ENCODE results near the gene ARHGAP30. TPM values are rescaled to one million over a fixed set of nuclear protein-coding genes. Genes with fewer than 3 reads are reported as not detected.
"Not testable (repeated sequence)": the region's sequence is repeated elsewhere in the genome, so short reads cannot be mapped to it uniquely, and the experiment has no call there.

Gene ARHGAP30
- total RNA-seq, 1 experiment from 2014 or later = 0.12 TPM

DNA sequence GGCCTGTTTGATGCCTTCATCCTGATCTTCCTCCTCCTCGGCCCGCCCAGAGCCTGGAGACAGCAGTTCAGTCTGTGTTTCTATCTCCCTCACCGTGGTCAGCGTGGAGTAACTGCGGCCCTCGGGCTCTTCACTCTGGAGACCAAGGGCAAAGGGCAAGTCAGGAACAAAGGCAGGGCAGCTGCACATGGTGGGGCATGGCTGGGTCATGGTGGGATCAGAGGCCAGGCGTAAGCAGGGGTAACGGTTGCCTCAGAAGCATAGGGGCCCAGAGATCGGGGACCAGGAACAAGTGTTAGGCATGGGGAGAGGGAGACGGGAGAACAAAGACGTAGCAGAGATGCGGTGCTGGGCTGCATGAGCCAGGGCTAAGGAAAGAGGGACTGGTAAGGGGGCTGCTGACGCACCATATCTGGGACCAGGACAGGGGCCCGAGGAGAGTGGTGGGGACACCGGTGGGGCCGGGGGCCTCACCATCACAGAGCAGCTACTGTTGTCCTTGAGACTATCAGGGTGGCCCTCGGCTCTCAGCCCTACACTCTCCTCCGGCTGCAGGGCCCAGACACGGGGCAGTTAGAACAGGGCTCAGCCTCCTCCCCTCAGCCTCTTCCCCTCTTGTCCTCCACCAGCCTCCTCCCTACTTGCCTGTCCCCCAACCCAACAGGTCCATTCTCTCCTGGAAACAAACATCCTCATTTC, 3.2 kb upstream of the ARHGAP30 start:
- DNase-seq (ENCODE audit: low read depth) = no peak

GRCh38 chr1:161071886-161072371, 2.2 kb upstream of the ARHGAP30 start:
- DNase-seq (ENCODE audit: low read depth) = peak; percentile 46

- DNase-seq (ENCODE audit: low read depth) = no peak
These were observed 1.1 kb upstream of the ARHGAP30 start for GRCh38 chr1:161070761-161071160.

DNA sequence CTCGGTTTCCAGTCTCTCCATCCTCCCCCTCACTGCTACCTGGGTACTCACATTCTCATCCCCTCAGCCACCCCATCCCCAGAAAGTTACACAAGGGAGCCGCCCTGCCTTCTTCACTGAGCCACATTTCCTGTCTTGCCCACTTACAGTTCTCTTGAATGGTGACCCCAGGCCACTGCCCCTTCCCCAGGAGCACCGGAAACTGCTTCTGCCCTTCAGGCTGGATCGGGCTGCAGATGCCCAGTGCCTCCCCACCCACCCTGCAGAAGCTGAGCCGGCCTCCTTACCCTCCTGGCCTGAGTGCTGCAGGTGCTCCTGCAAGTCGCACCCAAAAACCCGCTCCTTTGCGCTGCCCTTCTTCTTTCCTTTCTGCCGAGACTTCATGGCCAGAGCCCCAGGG, 450 bp downstream of the ARHGAP30 start:
- DNase-seq (ENCODE audit: low read depth) = no peak

DNA sequence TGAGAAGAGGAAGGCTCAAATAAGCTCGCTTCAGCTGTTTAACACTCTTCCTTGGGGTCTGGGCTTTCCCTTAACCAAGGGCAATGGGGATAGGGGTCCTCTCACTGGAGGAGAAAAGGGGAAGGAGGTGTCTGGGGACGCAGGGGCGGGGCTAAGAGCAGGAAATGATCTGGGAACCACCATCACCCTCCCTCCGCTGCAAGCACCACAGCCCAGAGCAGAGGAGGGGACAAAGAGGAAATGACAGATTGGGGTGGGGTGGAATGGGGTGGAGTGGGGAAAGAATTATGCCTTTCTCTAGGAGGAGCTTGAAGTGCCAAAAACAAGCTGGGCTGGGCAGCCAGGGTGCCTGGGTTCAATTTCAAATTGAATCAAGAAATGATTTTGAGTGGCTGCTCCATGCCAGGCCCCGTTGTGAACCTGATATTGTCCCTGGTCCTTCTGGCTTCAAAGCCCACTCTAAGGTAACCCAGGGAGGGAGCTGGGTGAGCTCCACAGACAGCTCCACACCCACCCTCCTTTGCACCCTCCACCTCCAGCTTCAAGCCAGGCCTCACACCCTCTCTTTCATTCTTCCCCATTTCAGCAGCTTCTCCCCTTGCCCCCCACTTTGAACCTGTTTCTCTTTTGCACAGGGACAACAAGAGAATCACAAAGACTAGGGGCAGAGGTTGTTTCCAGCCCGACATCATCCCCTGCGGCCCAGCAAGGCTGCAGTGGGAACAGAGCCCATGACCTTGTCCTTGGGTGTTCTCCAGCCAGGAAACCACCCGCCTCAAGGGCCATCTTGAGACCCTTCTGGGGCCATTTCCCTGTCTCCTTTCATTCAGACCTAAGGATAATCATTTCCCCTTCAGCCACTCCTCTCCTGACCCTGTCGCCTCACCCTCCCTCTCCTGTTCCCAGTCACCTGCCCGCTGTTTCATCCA, 1.1 kb downstream of the ARHGAP30 start:
- DNase-seq (ENCODE audit: low read depth) = no peak

- DNase-seq (ENCODE audit: low read depth) = no peak
These were observed 3.0 kb downstream of the ARHGAP30 start for GRCh38 chr1:161066694-161067093.

DNA sequence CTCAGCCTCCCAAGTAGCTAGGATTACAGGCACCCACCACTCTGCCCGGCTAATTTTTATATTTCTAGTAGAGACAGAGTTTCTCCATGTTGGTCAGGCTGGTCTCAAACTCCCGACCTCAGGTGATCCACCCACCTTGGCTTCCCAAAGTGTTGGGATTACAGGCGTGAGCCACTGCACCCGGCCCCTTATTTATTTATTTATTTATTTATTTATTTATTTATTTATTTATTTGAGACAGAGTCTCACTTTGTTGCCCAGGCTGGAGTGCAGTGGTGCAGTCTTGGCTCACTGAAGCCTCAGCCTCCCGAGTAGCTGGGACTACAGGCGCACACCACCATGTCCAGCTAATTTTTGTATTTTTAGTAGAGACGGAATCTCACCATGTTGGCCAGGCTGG, 4.0 kb downstream of the ARHGAP30 start:
- not testable (repeated sequence) for DNase-seq (ENCODE audit: low read depth)

DNA sequence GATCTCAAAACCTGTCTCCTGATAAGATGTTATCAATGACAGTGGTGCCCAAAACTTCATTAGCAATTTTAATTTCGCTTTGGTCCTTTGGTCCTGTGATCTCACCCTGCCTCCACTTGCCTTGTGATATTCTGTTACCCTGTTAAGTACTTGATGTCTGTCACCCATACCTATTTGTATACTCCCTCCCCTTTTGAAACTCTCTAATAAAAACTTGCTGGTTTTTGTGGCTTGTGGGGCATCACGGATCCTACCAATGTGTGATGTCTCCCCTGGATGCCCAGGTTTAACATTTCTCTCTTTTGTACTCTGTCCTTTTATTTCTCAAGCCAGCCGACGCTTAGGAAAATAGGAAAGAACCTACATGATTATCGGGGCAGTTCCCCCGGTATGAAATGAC, 5.8 kb downstream of the ARHGAP30 start:
- not testable (repeated sequence) for DNase-seq (ENCODE audit: low read depth)

DNA sequence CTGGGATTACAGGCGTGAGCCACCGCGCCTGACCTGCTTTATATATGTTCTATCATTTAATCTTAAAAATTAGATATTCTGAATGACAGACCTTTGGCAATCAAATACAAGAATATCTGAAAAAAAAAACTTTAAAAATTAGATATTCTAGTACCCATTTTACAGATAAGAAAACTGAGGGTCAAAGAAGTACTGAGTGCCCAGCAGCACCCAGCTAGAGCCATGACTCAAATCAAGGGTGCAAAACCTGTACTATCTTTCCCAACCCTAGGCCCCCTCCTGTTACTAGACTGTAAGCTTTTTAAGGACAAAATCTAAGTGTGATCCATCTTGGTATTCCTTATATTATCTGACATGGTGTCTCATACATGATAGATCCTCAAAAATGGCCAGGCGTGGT, 8.3 kb downstream of the ARHGAP30 start:
- DNase-seq (ENCODE audit: low read depth) = no peak

DNA sequence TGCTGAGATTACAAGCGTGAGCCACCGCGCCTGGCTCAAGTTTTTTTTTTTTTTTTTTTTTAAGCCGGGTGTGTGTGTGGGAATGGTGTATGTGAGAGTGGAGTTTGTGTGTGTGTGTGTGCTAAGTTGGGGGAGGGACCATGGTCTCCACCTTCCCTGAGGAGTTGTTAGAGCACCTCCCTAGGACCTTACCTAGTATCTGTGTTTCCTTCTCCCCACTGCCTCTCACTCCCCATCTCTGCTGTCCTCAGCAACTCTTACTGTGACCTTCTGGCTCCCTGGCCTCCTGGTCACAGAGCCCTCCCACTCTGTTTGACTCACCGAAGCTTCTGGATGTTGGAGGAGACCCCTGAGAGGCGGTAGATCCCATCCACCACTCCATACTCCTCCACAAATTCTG, 10.4 kb downstream of the ARHGAP30 start:
- DNase-seq (ENCODE audit: low read depth) = no peak

DNA sequence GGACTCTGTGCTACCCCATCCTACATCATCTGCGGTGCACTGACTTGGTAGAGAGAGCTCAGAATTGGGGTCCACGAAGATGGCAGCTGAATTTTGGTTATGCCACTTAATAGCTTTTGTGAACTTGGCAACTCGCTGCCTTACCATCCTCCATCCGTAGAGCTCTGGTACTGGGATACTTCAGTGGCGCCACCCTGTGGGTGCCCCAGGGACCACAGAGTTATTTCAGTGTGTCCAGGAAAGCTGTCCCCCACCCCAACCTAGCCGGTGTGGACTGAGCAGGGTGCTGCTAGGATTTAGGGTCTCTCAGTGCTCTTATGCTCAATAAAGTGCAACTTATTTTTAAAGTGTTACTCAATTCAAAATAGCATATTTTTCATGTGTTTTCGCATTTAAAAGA, 14.9 kb downstream of the ARHGAP30 start:
- DNase-seq (ENCODE audit: low read depth) = no peak

GRCh38 chr1:161054232-161054631, 15.5 kb downstream of the ARHGAP30 start:
- no peak for DNase-seq (ENCODE audit: low read depth)

GRCh38 chr1:161052899-161053298, 16.8 kb downstream of the ARHGAP30 start:
- no peak for DNase-seq (ENCODE audit: low read depth)

DNA sequence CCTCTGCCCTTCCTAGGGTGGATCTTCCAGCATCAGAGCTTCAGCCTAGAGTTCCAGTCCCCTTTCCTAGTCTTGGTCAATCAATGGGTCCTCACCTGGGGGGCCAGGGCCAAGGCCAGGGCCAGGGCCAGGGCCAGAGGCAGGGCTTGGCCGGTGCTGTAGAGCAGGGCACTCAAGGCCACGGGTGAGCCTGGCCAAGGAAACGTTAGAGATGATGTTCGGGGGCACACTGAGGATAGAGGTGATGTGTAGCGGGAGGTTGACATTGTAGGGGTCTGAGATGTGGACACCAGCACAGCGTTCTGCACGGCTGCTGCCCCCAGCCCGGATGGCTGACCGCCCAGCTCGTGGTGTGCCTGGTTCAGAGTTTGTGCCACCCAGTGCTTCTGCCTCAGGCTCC, 18.5 kb downstream of the ARHGAP30 start:
- no peak for DNase-seq (ENCODE audit: low read depth)

DNA sequence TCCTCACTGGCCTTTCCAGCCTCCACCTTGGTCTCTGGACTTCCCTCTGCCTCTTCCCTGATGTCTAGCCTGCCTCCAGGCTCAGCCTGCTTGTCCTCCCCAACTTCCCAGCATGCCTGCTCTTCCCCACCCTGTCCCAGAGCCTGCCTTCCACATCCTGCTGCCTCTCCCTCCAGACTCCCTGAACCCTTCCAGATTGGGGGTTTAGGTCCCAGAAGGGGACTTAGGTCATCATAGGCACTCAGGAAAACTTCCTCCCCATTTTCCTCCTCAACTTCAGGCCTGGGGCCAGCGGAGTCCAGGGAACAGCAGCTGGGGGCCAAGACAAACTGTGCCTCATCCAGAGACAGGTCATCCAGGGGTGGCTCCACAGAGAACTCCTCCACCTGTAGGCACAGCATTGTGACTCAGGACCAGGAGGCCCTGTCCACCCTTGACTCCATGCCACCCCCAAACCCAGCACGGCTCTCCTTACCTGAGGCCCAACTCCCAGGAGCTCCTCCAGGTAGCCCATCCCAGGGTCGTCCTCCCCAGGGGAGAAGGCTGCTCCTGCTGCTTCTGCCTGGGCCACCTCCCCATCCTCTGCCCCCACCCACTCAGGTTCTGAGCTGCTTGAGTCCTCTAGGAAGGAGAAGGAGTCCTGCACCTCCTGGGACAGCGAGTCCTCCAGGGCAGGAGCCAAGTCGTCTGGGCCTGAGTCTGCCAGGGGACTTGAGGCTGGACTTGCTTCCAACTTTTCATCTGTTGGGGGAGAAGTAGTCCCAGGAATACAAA, 20.6 kb downstream of the ARHGAP30 start:
- no peak for DNase-seq (ENCODE audit: low read depth)

- DNase-seq (ENCODE audit: low read depth) = no peak
These were observed 22.0 kb downstream of the ARHGAP30 start for GRCh38 chr1:161047436-161048420.

- DNase-seq (ENCODE audit: low read depth) = no peak
These were observed 23.0 kb downstream of the ARHGAP30 start for GRCh38 chr1:161046605-161047228.

GRCh38 chr1:161045736-161046604, 23.7 kb downstream of the ARHGAP30 start, which contains the start of gene USF1:
TSS of gene USF1 (minus strand) at chr1:161045977. CDS start at chr1:161043275, 2,702 bp downstream.
- peak; percentile 96 for DNase-seq (ENCODE audit: low read depth)
